HepG2 (cell line): Measurements from ENCODE around the gene GFPT1. TPM values are rescaled to one million over a fixed set of nuclear protein-coding genes. Genes with fewer than 3 reads are reported as not detected.

Experiments used
- CEBPB ChIP-seq: IDR thresholded peaks from 2 replicates; pipeline ENCODE4 v1.6.1; 2011; ENCODE audit warnings: low read depth, low read length, improper control_type of control experiment, borderline replicate concordance
- IKZF4 ChIP-seq: sonication (generic); formaldehyde crosslinking; IDR thresholded peaks from 2 replicates; pipeline ENCODE4 v1.5.1; 2020; ENCODE audit warnings: borderline replicate concordance, mild to moderate bottlenecking, low read depth, missing genetic modification reagents; ENCODE audit errors: not compliant biosample characterization
- NFKB2 ChIP-seq: sonication (generic); formaldehyde crosslinking; IDR thresholded peaks from 2 replicates; pipeline ENCODE4 v1.4.0; 2020; ENCODE audit warnings: missing genetic modification reagents, borderline replicate concordance
- PLRG1 ChIP-seq: fragments of 450-650 bp; conservative IDR thresholded peaks from 2 replicates; pipeline ENCODE4 v1.6.1; 2016
- RBAK ChIP-seq: sonication (generic); formaldehyde crosslinking; IDR thresholded peaks from 2 replicates; pipeline ENCODE4 v1.5.1; 2020; ENCODE audit warnings: mild to moderate bottlenecking, missing genetic modification reagents
- RNF2 ChIP-seq: fragments of 450-650 bp; conservative IDR thresholded peaks from 2 replicates; pipeline ENCODE4 v1.6.1; 2016; ENCODE audit warnings: low read depth
- SAFB2 ChIP-seq: sonication (generic); formaldehyde crosslinking; IDR thresholded peaks from 2 replicates; pipeline ENCODE4 v1.5.1; 2020; ENCODE audit warnings: missing genetic modification reagents, low read depth, mild to moderate bottlenecking, borderline replicate concordance
- SNAI1 ChIP-seq: sonication (generic); formaldehyde crosslinking; IDR thresholded peaks from 2 replicates; pipeline ENCODE4 v1.5.0; 2020; ENCODE audit warnings: mild to moderate bottlenecking, missing genetic modification reagents, borderline replicate concordance
- TBP ChIP-seq: sonication (generic); formaldehyde crosslinking; IDR thresholded peaks from 2 replicates; pipeline ENCODE4 v1.5.0; 2020; ENCODE audit warnings: missing genetic modification reagents
- XRCC5 ChIP-seq: fragments of 200-400 bp; formaldehyde crosslinking; optimal IDR thresholded peaks from 2 replicates; pipeline ENCODE3; 2017; ENCODE audit warnings: mild to moderate bottlenecking, low read length
- ZNF101 ChIP-seq: sonication (generic); formaldehyde crosslinking; IDR thresholded peaks from 2 replicates; pipeline ENCODE4 v1.4.0; 2020; ENCODE audit warnings: mild to moderate bottlenecking, low read depth, missing genetic modification reagents, borderline replicate concordance
- ZNF3 ChIP-seq: IDR thresholded peaks from 2 replicates; pipeline ENCODE4 v1.7.0; 2017; ENCODE audit warnings: inconsistent platforms
- ZNF556 ChIP-seq: sonication (generic); formaldehyde crosslinking; IDR thresholded peaks from 2 replicates; pipeline ENCODE4 v1.4.0; 2020; ENCODE audit warnings: mild to moderate bottlenecking, missing genetic modification reagents, borderline replicate concordance
- polyA plus RNA-seq, 8 experiments: library from polyadenylated mRNA; depleted of rRNA in 3 of 8; stranded (reverse) in 7 of 8; unstranded in 1 of 8; fragments of >200 nt; fragmentation: Illumina TruSeq in 4 of 8; extraction: Trizol in 4 of 8; gene quantifications; 2 replicates each; pipeline versions ENCODE4 v1.2.1 to v1.2.3, GENCODE V29; 2011 to 2016; ENCODE audit warnings: low read depth in 4 of 8, missing spikeins in 1 of 8, mixed read lengths in 1 of 8; ENCODE audit not compliant: insufficient read depth in 1 of 8
- total RNA-seq, 5 experiments: library from RNA; depleted of rRNA; stranded (reverse); fragments of >200 nt; fragmentation: Illumina TruSeq; extraction: Trizol; gene quantifications; 2 replicates each; pipeline ENCODE4 v1.2.3, GENCODE V29; 2016; ENCODE audit warnings: low read depth in 1 of 5
- TF ChIP-seq, protein P1 (sequence below): sonication (generic); formaldehyde crosslinking; conservative IDR thresholded peaks from 2 replicates; pipeline ENCODE4 v1.8.0; 2022; ENCODE audit warnings: low read depth, missing genetic modification reagents
- TF ChIP-seq, protein P2 (sequence below): sonication (generic); formaldehyde crosslinking; conservative IDR thresholded peaks from 2 replicates; pipeline ENCODE4 v1.8.0; 2022; ENCODE audit warnings: missing genetic modification reagents
- TF ChIP-seq, protein P3 (sequence below), 2 experiments: fragments of 450-650 bp in 1 of 2; sonication (generic) in 1 of 2; formaldehyde crosslinking in 1 of 2; IDR thresholded peaks; 2 replicates each; pipeline versions ENCODE4 v1.6.1 to v1.8.0; 2016 to 2022; ENCODE audit warnings: antibody characterized with exemption in 1 of 2, mild to moderate bottlenecking in 1 of 2, missing genetic modification reagents in 1 of 2

GFPT1 gene
- total and polyA plus RNA-seq, 2 of the 13 experiments (the other 11 are each of a cell fraction or from before 2014, with no cell fraction given) = 24.0 to 84.9 TPM

DNA sequence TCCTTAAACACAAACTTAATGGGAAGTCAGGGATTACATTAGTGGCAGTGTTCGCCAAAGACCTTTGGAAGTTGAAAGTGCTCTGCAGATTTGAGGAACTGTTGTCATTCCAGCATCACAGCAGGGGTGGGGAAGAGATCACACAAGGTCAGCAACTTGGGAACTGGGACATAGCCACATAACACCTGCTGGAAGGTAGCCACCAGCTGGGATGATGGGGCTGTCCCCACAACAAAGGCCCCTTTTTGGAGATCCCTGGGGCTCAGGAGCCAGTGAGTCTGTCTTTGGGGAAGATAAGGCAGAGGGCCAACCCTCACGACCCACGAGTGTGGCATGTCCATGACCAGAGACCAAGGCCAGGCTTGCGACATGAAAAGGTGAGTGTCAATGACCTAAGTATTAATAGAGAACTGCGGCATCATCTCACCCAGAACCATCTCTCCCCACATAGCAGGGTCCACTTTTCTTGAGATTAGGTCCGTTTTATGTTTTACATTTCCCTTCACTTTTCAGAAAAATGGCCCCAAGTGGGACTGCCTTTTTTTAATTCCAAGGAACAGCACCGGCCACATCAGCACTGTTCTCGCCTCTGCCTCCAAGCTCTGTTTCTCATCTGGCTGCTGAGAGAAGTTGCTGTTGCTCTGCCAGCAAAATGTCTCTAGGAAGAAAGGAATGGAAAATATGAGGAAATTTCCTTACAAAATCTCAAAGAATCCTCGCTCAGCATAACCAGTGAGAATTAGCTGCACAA is 106.9 kb downstream of the GFPT1 start (continued):
- TF ChIP-seq IKZF4 (CRISPR knock-in tag) (no peak), RNF2 (no peak), ZNF3 (CRISPR knock-in tag) (no peak), ZNF556 (CRISPR knock-in tag) (no peak), PLRG1 (no peak), SNAI1 (CRISPR knock-in tag) (no peak), NFKB2 (CRISPR knock-in tag) (no peak), ZNF101 (CRISPR knock-in tag) (no peak), TBP (CRISPR knock-in tag) (no peak), CEBPB (peak; percentile 80; the same call in 1 of the 2 replicates), XRCC5 (no peak), SAFB2 (no peak), RBAK (CRISPR knock-in tag) (no peak)
- TF ChIP-seq, protein P1, sequence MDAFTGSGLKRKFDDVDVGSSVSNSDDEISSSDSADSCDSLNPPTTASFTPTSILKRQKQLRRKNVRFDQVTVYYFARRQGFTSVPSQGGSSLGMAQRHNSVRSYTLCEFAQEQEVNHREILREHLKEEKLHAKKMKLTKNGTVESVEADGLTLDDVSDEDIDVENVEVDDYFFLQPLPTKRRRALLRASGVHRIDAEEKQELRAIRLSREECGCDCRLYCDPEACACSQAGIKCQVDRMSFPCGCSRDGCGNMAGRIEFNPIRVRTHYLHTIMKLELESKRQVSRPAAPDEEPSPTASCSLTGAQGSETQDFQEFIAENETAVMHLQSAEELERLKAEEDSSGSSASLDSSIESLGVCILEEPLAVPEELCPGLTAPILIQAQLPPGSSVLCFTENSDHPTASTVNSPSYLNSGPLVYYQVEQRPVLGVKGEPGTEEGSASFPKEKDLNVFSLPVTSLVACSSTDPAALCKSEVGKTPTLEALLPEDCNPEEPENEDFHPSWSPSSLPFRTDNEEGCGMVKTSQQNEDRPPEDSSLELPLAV = no peak
- TF ChIP-seq, protein P2, sequence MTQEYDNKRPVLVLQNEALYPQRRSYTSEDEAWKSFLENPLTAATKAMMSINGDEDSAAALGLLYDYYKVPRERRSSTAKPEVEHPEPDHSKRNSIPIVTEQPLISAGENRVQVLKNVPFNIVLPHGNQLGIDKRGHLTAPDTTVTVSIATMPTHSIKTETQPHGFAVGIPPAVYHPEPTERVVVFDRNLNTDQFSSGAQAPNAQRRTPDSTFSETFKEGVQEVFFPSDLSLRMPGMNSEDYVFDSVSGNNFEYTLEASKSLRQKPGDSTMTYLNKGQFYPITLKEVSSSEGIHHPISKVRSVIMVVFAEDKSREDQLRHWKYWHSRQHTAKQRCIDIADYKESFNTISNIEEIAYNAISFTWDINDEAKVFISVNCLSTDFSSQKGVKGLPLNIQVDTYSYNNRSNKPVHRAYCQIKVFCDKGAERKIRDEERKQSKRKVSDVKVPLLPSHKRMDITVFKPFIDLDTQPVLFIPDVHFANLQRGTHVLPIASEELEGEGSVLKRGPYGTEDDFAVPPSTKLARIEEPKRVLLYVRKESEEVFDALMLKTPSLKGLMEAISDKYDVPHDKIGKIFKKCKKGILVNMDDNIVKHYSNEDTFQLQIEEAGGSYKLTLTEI (CRISPR knock-in tag) = no peak
- TF ChIP-seq, protein P3, sequence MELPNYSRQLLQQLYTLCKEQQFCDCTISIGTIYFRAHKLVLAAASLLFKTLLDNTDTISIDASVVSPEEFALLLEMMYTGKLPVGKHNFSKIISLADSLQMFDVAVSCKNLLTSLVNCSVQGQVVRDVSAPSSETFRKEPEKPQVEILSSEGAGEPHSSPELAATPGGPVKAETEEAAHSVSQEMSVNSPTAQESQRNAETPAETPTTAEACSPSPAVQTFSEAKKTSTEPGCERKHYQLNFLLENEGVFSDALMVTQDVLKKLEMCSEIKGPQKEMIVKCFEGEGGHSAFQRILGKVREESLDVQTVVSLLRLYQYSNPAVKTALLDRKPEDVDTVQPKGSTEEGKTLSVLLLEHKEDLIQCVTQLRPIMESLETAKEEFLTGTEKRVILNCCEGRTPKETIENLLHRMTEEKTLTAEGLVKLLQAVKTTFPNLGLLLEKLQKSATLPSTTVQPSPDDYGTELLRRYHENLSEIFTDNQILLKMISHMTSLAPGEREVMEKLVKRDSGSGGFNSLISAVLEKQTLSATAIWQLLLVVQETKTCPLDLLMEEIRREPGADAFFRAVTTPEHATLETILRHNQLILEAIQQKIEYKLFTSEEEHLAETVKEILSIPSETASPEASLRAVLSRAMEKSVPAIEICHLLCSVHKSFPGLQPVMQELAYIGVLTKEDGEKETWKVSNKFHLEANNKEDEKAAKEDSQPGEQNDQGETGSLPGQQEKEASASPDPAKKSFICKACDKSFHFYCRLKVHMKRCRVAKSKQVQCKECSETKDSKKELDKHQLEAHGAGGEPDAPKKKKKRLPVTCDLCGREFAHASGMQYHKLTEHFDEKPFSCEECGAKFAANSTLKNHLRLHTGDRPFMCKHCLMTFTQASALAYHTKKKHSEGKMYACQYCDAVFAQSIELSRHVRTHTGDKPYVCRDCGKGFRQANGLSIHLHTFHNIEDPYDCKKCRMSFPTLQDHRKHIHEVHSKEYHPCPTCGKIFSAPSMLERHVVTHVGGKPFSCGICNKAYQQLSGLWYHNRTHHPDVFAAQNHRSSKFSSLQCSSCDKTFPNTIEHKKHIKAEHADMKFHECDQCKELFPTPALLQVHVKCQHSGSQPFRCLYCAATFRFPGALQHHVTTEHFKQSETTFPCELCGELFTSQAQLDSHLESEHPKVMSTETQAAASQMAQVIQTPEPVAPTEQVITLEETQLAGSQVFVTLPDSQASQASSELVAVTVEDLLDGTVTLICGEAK (IDR thresholded peaks at IDR 0.05) = no peak
- TF ChIP-seq, protein P3 (CRISPR knock-in tag; IDR thresholded peaks at IDR 0.05) = no peak; the same call in 1 of the 2 replicates
